Stimulated activated CD8-positive, alpha-beta memory T cell treated with anti-CD3 and anti-CD28 coated beads, Interleukin-15, amount 100 ng/mL, for 48 hours (primary cell): ENCODE data around the gene INSYN2B.

Experiments
- DNase-seq, 2 donors: peaks; one replicate each; pipeline ENCODE4 v3.0.0-alpha.2; 2020; ENCODE audit warnings: low read depth in 2 of 2

Gene INSYN2B

GRCh38 chr5:169889572-169889971 is 90.7 kb downstream of the INSYN2B start:
- DNase-seq, result no peak

- no peak for DNase-seq
Observed at GRCh38 chr5:169886677-169887076, 93.6 kb downstream of the INSYN2B start.

- DNase-seq, result no peak
Observed at GRCh38 chr5:169886033-169886432, 94.3 kb downstream of the INSYN2B start.

- no peak for DNase-seq
Observed at GRCh38 chr5:169881702-169882303, 98.5 kb downstream of the INSYN2B start.

GRCh38 chr5:169880785-169881184 is 99.5 kb downstream of the INSYN2B start:
- no peak for DNase-seq

- DNase-seq, result no peak
Observed at GRCh38 chr5:169880012-169880663, 100.2 kb downstream of the INSYN2B start.

- DNase-seq, result no peak
Observed at GRCh38 chr5:169876386-169876785, 103.9 kb downstream of the INSYN2B start.

GRCh38 chr5:169875731-169876130 is 104.6 kb downstream of the INSYN2B start:
- no peak for DNase-seq

GRCh38 chr5:169875091-169875728 is 105.1 kb downstream of the INSYN2B start:
- DNase-seq, result no peak

- no peak for DNase-seq
Observed at GRCh38 chr5:169874621-169875020, 105.7 kb downstream of the INSYN2B start.

GRCh38 chr5:169873642-169874041 is 106.7 kb downstream of the INSYN2B start:
- no peak for DNase-seq

GRCh38 chr5:169871826-169872490 is 108.3 kb downstream of the INSYN2B start:
- DNase-seq, result no peak

- no peak for DNase-seq
Observed at GRCh38 chr5:169870211-169870610, 110.1 kb downstream of the INSYN2B start.

GRCh38 chr5:169869066-169869465 is 111.2 kb downstream of the INSYN2B start:
- DNase-seq, result no peak

- DNase-seq, result no peak
Observed at GRCh38 chr5:169867347-169867746, 112.9 kb downstream of the INSYN2B start.

- DNase-seq, result no peak
Observed at GRCh38 chr5:169864483-169864882, 115.8 kb downstream of the INSYN2B start.

GRCh38 chr5:169862391-169862811 is 117.9 kb downstream of the INSYN2B start:
- no peak for DNase-seq

- no peak for DNase-seq
Observed at GRCh38 chr5:169861934-169862333, 118.4 kb downstream of the INSYN2B start.

- no peak for DNase-seq
Observed at GRCh38 chr5:169861433-169861832, 118.9 kb downstream of the INSYN2B start.

- no peak for DNase-seq
Observed at GRCh38 chr5:169860585-169860984, 119.7 kb downstream of the INSYN2B start.

GRCh38 chr5:169856571-169856970 is 123.7 kb downstream of the INSYN2B start:
- DNase-seq, result no peak

- DNase-seq, result no peak
Observed at GRCh38 chr5:169851321-169851850, 128.9 kb downstream of the INSYN2B start.
